IgD-negative memory B cell (primary cell): ENCODE results near the gene ZNF394. TPM values are rescaled to one million over a fixed set of nuclear protein-coding genes. Genes with fewer than 3 reads are reported as not detected.
A peak's percentile ranks its signal among the peaks of the same experiment; 100 is the strongest.

Experiments
- H3K27ac Mint-ChIP-seq, 3 donors: one replicate each; pipeline ENCODE4 v1.8.0; 2020 to 2022; ENCODE audit warnings: mild to moderate bottlenecking in 3 of 3, mixed read lengths in 3 of 3, moderate library complexity in 1 of 3
- H3K27me3 Mint-ChIP-seq: one replicate; pipeline ENCODE4 v1.8.0; 2021; ENCODE audit warnings: mixed read lengths
- H3K36me3 Mint-ChIP-seq: one replicate; pipeline ENCODE4 v1.8.0; 2020; ENCODE audit warnings: mild to moderate bottlenecking, mixed read lengths
- H3K4me1 Mint-ChIP-seq, 3 donors: one replicate each; pipeline ENCODE4 v1.8.0; 2020 to 2022; ENCODE audit warnings: mixed read lengths in 3 of 3, mild to moderate bottlenecking in 1 of 3
- H3K4me3 Mint-ChIP-seq, 4 donors: one replicate each; pipeline ENCODE4 v1.8.0; 2020 to 2022; ENCODE audit warnings: mild to moderate bottlenecking in 4 of 4, mixed read lengths in 4 of 4, moderate library complexity in 3 of 4
- H3K9me3 Mint-ChIP-seq, 3 donors: one replicate each; pipeline ENCODE4 v1.8.0; 2020 to 2021; ENCODE audit warnings: mixed read lengths in 3 of 3, mild to moderate bottlenecking in 1 of 3
- polyA plus RNA-seq: library from polyadenylated mRNA; unstranded; fragments of 300-500 nt; fragmentation: Illumina TruSeq; gene quantifications from one replicate; pipeline ENCODE4 v1.2.3, GENCODE V29; 2021

Gene ZNF394
- polyA plus RNA-seq, 1 donor from 2014 or later = 53.3 TPM

DNA sequence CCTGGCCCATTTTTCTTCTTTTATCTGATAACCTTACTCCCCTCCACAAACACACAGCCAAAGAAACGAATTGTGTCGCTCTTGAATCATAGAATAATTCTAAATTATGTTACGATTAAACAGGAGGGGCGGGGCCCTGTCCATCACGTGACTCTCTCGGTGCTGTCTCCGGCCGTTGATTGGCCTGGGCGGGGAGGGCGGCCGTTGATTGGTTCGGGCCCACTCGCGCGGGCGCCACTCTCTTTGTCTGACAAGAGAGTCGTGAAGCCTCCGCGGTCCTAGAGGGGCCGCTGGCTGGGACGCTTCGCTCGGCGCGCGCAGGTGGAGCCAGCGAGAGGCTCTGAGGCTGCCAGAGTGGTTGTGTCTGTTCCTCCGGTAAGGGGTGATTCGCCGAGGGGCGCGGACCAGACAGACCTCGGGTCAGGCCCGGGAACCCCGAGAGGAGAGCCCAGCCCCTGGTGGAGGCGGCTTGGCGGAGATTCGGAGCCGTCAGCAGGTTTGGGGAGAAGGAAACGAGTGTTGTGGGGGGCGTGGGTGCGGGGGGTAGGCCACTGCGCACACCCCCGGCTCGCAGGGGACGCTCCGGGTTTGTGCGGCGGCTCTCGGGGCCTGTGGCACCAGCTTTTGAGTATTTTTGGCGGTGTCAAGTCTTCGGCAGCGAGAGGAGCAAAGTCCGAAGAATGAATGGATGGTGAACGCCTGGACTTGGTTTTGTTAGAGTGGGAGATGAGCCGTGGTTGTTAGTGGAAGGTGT lies 27.3 kb downstream of the ZNF394 start, which contains the start of gene ZNF789:
Gene ZNF789, plus strand, starts transcription at position 330 of the 754 bp plus-strand sequence. CDS start 3,567 bp downstream, outside the sequence.
- Mint-ChIP-seq H3K4me3 (peak within 1 kb of the TSS; percentile 93 to 100 (median 100)), H3K27me3 (peaks cover 3% of the 10 kb centered on the region), H3K36me3 (no peaks in the 10 kb centered on the region), H3K27ac (peak within 1 kb of the TSS; percentile 95 to 98 (median 97)), H3K4me1 (peaks cover 11 to 19% (median 17%) of the 10 kb centered on the region in 3 donors), H3K9me3 (peaks cover 0 to 1% (median 0%) of the 10 kb centered on the region in 3 donors)

DNA sequence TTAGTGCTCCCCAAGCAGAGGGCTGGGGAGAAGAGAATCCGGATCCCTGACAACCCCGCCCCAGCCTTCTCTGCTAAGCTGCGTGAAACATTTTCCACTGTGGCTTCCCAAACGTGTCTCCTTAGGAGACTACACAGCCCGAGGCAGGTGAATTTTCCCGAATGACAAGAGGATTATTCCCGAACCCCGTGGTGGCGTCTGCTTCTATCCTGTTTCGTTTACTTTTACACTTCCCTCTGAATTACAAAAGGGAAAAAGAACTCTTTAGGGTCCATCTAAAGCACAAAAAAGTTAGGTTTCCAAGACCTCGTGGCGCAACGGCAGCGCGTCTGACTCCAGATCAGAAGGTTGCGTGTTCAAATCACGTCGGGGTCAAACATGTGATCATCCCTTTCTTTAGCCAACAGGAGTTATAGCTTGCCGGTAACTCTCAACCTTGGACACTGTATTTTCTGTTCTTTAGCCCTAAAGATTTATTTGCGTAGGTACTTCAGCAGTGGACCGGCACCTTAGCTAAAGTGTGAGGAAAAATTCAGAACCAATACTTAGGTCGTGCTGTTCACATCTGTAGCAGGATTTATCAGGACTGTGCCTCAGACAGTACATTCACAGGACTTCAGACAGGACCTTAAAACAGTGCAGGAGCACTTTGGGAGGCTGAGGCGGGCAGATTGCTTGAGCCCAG lies 30.6 kb downstream of the ZNF394 start:
- Mint-ChIP-seq H3K4me3 (peak overlapping the region in 2 of 4 donors; percentile 60 to 99), H3K27ac (peak overlapping the region in 2 of 3 donors; percentile 26 to 94), H3K27me3 (peaks cover 3% of the 10 kb centered on the region), H3K4me1 (peaks cover 20 to 22% (median 20%) of the 10 kb centered on the region in 3 donors), H3K36me3 (peaks cover 3% of the 10 kb centered on the region), H3K9me3 (peaks cover 0 to 1% (median 0%) of the 10 kb centered on the region in 3 donors)

GRCh38 chr7:99468336-99468918 lies 31.7 kb downstream of the ZNF394 start:
- H3K36me3 Mint-ChIP-seq = peaks cover 5% of the 10 kb centered on the region
- peaks cover 22 to 25% (median 22%) of the 10 kb centered on the region in 3 donors for H3K4me1 Mint-ChIP-seq
- H3K9me3 Mint-ChIP-seq = peaks cover 0 to 1% (median 0%) of the 10 kb centered on the region in 3 donors
- H3K27me3 Mint-ChIP-seq = peaks cover 3% of the 10 kb centered on the region
- H3K4me3 Mint-ChIP-seq = peak overlapping the region in 1 of 4 donors; percentile 61
- no peak overlapping the region for H3K27ac Mint-ChIP-seq

- Mint-ChIP-seq H3K4me1 (peaks cover 15 to 17% (median 15%) of the 10 kb centered on the region in 3 donors), H3K27ac (peak overlapping the region; percentile 75 to 96 (median 87)), H3K4me3 (peak overlapping the region; percentile 89 to 98 (median 94)), H3K9me3 (no peaks in the 10 kb centered on the region), H3K36me3 (peaks cover 8% of the 10 kb centered on the region), H3K27me3 (no peaks in the 10 kb centered on the region)
Measured at GRCh38 chr7:99465421-99465768, 34.7 kb downstream of the ZNF394 start.

DNA sequence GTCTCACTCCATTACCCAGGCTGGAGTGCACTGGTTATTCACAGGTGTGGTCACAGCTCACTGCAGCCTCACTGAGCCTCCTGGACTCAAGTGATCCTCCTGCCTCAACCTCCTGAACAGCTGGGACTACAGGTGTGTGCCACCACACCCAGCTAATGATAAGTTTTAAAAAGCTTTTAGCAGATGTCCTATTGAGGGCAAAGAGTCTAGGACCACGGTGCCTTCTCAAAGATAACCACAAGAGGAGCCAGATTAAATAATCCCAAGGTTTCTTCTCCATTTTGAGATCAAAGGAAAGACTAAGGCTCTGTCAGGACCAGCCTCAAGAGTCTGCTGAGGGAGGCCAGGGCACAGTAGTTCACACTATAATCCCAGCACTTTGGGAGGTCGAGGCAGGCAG lies 38.9 kb downstream of the ZNF394 start:
- no peaks in the 10 kb centered on the region for H3K27me3 Mint-ChIP-seq
- H3K9me3 Mint-ChIP-seq = no peaks in the 10 kb centered on the region
- peaks cover 14 to 25% (median 19%) of the 10 kb centered on the region in 3 donors for H3K4me1 Mint-ChIP-seq
- no peak overlapping the region for H3K27ac Mint-ChIP-seq
- H3K36me3 Mint-ChIP-seq = peaks cover 7% of the 10 kb centered on the region
- H3K4me3 Mint-ChIP-seq = peak overlapping the region in 1 of 4 donors; percentile 53

DNA sequence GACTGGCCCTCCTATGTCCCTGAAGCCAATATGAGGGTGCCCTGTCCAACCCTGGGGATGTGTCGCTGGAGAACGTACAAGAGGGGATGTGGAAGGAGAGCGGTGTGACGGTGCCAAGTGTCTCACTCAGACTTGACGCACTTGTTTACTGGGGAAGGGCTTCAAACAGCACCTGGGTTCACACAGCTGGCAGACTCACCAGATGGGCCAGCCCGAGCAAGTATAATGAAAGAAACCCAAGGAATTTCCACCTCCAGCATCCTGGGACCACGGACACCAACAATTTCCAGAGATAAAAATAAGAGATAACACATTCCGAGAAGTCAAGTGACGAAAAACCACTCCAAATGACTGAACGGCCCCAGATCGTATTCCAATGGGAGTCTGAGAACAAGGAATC lies 39.4 kb downstream of the ZNF394 start:
- H3K4me1 Mint-ChIP-seq = peaks cover 10 to 22% (median 15%) of the 10 kb centered on the region in 3 donors
- H3K4me3 Mint-ChIP-seq = peak overlapping the region in 1 of 4 donors; percentile 66
- no peak overlapping the region for H3K27ac Mint-ChIP-seq
- H3K9me3 Mint-ChIP-seq = no peaks in the 10 kb centered on the region
- no peaks in the 10 kb centered on the region for H3K27me3 Mint-ChIP-seq
- H3K36me3 Mint-ChIP-seq = peaks cover 7% of the 10 kb centered on the region

GRCh38 chr7:99459087-99459486 lies 41.0 kb downstream of the ZNF394 start:
- Mint-ChIP-seq H3K27me3 (no peaks in the 10 kb centered on the region), H3K27ac (peak overlapping the region in 2 of 3 donors; percentile 16 to 45), H3K36me3 (peaks cover 5% of the 10 kb centered on the region), H3K9me3 (no peaks in the 10 kb centered on the region), H3K4me1 (peaks cover 2 to 16% (median 11%) of the 10 kb centered on the region in 3 donors), H3K4me3 (peak overlapping the region in 1 of 4 donors; percentile 27)

DNA sequence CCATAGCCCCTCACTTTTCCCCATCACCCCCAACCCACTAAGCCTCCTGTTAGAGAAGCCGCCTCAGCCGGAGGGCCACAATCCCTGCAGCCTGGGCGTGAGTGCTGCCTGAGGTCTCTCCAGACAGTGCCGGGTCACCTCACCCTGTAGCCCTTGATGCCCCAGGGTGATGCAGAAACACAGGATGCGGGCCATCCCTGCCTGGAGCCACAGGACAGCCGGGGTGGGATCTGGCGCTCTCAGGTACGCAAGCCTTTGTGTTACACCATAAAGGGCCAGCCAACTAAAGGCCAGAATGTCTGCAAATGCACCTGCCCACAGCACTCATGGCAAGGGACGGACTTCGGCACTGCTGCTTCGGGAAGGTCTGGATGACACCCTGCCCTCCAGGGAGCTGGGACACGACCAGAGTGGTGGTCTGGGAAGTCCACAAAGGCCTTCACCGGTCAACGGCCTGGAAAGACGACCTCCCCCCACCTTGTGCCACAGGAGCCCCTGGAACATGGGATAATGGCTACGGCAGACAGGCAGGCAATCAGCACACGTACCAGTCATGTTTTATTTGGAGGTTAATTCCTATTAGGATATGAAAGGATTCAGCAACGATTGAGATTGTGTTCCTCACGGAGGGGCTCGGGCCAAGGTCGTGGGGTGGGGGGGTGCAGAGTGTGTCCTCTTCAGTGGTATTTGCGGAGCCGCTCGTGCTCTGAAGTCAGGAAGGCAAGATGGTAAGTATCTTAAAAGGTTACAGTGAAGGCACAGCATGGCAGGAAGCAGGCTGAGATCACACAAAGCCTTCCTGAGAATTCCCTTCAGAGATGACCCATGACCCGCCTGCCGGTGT lies 42.2 kb downstream of the ZNF394 start:
- Mint-ChIP-seq H3K27me3 (no peaks in the 10 kb centered on the region), H3K9me3 (no peaks in the 10 kb centered on the region), H3K36me3 (peaks cover 3% of the 10 kb centered on the region), H3K4me1 (peaks cover 0 to 12% (median 9%) of the 10 kb centered on the region in 3 donors), H3K4me3 (no peak overlapping the region), H3K27ac (no peak overlapping the region)

DNA sequence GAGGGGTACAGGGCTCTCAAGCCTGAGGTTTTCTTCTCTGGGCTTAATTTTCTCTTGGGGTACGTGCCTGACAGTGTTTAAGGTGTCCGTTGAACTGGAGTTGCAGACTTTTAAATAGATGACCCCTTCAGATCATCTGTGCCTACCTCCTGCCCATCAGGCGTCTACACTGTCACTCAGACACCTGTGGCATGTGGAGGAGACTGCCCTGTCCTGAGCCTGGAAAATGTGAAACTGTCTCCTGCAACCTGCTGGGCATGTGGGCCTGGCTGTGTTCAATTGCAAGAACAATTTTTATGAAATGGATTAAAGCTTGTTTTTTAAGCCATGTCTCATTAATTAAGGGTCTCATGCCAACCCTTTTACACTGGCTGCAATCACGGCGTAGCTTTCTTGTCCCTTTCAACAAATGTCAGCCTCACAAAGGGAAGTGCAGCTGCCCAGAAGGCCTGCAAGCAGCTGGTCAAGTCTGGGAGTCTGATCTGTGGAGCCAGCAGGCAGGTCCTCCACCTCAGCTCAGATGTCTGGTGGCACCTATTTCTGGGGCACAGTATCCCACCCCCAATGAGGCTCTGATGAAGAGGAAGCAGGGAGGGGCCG lies 42.9 kb downstream of the ZNF394 start:
- H3K9me3 Mint-ChIP-seq = no peaks in the 10 kb centered on the region
- no peaks in the 10 kb centered on the region for H3K36me3 Mint-ChIP-seq
- H3K4me3 Mint-ChIP-seq = no peak overlapping the region
- peaks cover 0 to 12% (median 6%) of the 10 kb centered on the region in 3 donors for H3K4me1 Mint-ChIP-seq
- no peaks in the 10 kb centered on the region for H3K27me3 Mint-ChIP-seq
- no peak overlapping the region for H3K27ac Mint-ChIP-seq

DNA sequence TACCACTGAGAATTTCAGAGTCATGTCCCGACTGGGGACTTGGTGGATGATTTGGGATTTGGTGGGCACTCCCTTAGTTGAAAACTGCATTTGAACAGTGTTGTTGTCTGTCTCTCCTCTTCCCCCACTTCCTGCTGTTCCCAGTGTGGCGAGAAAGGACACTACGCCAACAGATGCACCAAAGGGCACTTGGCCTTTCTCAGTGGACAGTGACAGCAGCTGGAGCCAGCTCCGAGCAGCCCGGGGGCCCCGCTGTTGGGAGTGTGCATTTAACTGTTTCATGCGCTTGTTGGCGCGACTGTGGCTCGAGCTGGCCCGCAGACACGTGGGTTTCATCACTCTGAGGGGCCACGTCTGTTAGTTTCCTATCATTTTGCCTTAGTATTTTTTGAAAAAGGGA lies 43.8 kb downstream of the ZNF394 start:
- Mint-ChIP-seq H3K4me1 (peaks cover 0 to 12% (median 6%) of the 10 kb centered on the region in 3 donors), H3K27ac (no peak overlapping the region), H3K36me3 (no peaks in the 10 kb centered on the region), H3K9me3 (no peaks in the 10 kb centered on the region), H3K4me3 (no peak overlapping the region), H3K27me3 (no peaks in the 10 kb centered on the region)

- no peaks in the 10 kb centered on the region for H3K36me3 Mint-ChIP-seq
- H3K27me3 Mint-ChIP-seq = no peaks in the 10 kb centered on the region
- H3K27ac Mint-ChIP-seq = peak overlapping the region in 1 of 3 donors; percentile 53
- no peaks in the 10 kb centered on the region for H3K9me3 Mint-ChIP-seq
- no peak overlapping the region for H3K4me3 Mint-ChIP-seq
- H3K4me1 Mint-ChIP-seq = peaks cover 0 to 12% (median 6%) of the 10 kb centered on the region in 3 donors
Measured at GRCh38 chr7:99455874-99456273, 44.2 kb downstream of the ZNF394 start.

- Mint-ChIP-seq H3K9me3 (no peaks in the 10 kb centered on the region), H3K36me3 (no peaks in the 10 kb centered on the region), H3K27me3 (no peaks in the 10 kb centered on the region), H3K4me3 (no peak overlapping the region), H3K4me1 (no peaks in the 10 kb centered on the region), H3K27ac (no peak overlapping the region)
Measured at GRCh38 chr7:99453105-99453504, 47.0 kb downstream of the ZNF394 start.

- Mint-ChIP-seq H3K9me3 (no peaks in the 10 kb centered on the region), H3K4me1 (no peaks in the 10 kb centered on the region), H3K36me3 (no peaks in the 10 kb centered on the region), H3K27ac (no peak overlapping the region), H3K4me3 (no peak overlapping the region), H3K27me3 (no peaks in the 10 kb centered on the region)
Measured at GRCh38 chr7:99452541-99452940, 47.5 kb downstream of the ZNF394 start.

DNA sequence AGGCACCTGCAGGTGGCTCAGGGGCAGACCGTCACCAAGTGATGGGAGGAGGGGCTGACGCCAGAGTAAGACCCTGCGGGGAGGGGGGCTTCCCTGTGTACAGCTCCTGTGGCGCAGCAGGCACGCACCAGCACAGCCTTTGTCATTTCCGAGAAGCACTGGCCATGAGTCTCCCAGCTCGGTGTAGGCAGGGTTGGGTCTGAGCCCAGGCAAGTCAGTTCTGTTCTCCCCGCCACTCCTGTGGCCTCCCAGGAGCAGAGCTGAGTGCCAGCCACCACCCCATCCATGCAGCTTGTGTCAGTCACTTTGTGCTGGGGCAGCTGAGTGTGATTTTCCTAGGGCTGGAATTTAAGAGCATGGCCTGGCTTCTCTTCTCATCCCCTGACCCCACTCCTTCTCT lies 48.1 kb downstream of the ZNF394 start:
- H3K36me3 Mint-ChIP-seq = no peaks in the 10 kb centered on the region
- no peak overlapping the region for H3K4me3 Mint-ChIP-seq
- H3K27ac Mint-ChIP-seq = no peak overlapping the region
- no peaks in the 10 kb centered on the region for H3K9me3 Mint-ChIP-seq
- no peaks in the 10 kb centered on the region for H3K4me1 Mint-ChIP-seq
- H3K27me3 Mint-ChIP-seq = no peaks in the 10 kb centered on the region
